ENCODE measurements around the gene HNRNPLL.

The HNRNPLL gene

DNA sequence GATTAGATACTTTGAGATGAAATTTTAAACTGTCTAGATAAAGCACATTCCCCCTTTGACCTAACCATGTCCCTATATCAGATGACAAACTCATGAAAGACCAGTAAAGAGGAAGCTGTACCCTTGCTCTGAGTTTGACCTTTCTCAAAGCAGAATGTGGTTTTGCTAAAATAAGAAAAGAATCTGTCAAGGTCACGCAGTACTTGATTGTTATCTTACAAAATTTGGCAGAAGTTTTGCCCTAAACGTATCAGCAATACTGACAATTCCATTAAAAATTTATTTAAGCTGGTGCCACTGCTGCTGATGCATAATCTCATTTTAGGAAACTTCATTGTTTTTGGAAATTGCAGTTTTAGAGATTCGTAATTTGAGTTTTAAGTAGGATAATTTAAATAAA, 32.0 kb upstream of the HNRNPLL start:
- Histone ChIP-seq H3K27ac (ENCODE audit: low read depth, low read length) (no peak overlapping the region), H3K36me3 (ENCODE audit: insufficient read depth, low read length) (no peaks in the 10 kb centered on the region), H3K27me3 (ENCODE audit: insufficient read depth, low read length) (no peaks in the 10 kb centered on the region), H3K4me3 (ENCODE audit: low read depth, low read length) (no peak overlapping the region), H3K79me2 (ENCODE audit: control insufficient read depth, insufficient read depth, low read length, unreplicated experiment) (no peaks in the 10 kb centered on the region), H2AFZ (ENCODE audit: low read length, unreplicated experiment) (no peak overlapping the region), H3K4me1 (ENCODE audit: control insufficient read depth, insufficient read depth, low read length, unreplicated experiment) (no peaks in the 10 kb centered on the region)

- Histone ChIP-seq H3K36me3 (ENCODE audit: insufficient read depth, low read length) (no peaks in the 10 kb centered on the region), H3K27ac (ENCODE audit: low read depth, low read length) (no peak overlapping the region), H3K79me2 (ENCODE audit: control insufficient read depth, insufficient read depth, low read length, unreplicated experiment) (no peaks in the 10 kb centered on the region), H3K27me3 (ENCODE audit: insufficient read depth, low read length) (no peaks in the 10 kb centered on the region), H2AFZ (ENCODE audit: low read length, unreplicated experiment) (no peak overlapping the region), H3K4me1 (ENCODE audit: control insufficient read depth, insufficient read depth, low read length, unreplicated experiment) (no peaks in the 10 kb centered on the region), H3K4me3 (ENCODE audit: low read depth, low read length) (no peak overlapping the region)
Observed at GRCh38 chr2:38633895-38634294, 31.2 kb upstream of the HNRNPLL start.

DNA sequence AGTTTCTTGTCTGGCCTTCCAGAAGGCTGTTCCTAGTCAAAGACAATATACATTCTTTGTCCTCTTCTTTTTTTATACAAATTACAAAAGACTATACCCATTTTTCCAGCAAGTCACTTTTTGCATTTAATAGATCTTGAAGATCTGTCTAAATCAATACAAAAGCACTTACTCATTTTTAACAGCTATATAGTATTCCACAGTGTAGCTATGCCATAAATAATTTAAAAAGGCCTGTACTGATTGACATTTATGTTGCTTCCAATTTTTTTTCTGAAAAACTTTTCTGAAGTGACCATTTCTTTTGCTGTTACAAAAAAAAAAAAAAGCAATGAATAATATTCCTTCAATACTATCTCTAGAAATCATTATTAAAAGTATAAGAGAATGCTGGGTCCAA, 30.3 kb upstream of the HNRNPLL start:
- 0 out of 2 replicates have a peak, but pooled peaks cover 1% of the 10 kb centered on the region for H3K27me3 ChIP-seq (ENCODE audit: insufficient read depth, low read length)
- no peaks in the 10 kb centered on the region for H3K79me2 ChIP-seq (ENCODE audit: control insufficient read depth, insufficient read depth, low read length, unreplicated experiment)
- H3K36me3 ChIP-seq (ENCODE audit: insufficient read depth, low read length), result no peaks in the 10 kb centered on the region
- H2AFZ ChIP-seq (ENCODE audit: low read length, unreplicated experiment), result no peak overlapping the region
- no peak overlapping the region for H3K27ac ChIP-seq (ENCODE audit: low read depth, low read length)
- no peak overlapping the region for H3K4me3 ChIP-seq (ENCODE audit: low read depth, low read length)
- H3K4me1 ChIP-seq (ENCODE audit: control insufficient read depth, insufficient read depth, low read length, unreplicated experiment), result no peaks in the 10 kb centered on the region

DNA sequence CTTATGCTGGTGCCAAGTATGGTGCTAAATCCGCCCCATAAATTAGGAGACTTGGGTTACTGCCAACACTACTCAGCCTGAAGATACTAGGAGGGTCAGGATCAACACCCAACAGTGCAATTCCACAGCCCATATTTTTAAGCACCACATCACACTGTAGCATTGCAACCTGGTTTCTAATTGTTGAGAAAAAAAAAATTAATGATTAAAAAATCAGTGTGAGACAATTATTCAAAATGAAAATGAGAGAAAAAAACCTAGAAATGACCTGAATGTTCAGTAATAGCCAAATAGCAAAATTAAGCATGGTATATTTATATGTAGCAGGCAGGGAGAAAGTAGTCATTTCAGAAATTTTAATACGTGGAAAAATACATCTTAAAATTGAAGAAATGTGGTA, 29.2 kb upstream of the HNRNPLL start:
- H3K27ac ChIP-seq (ENCODE audit: low read depth, low read length), result no peak overlapping the region
- H3K4me3 ChIP-seq (ENCODE audit: low read depth, low read length), result no peak overlapping the region
- no peak overlapping the region for H2AFZ ChIP-seq (ENCODE audit: low read length, unreplicated experiment)
- 0 out of 2 replicates have a peak, but pooled peaks cover 2% of the 10 kb centered on the region for H3K27me3 ChIP-seq (ENCODE audit: insufficient read depth, low read length)
- no peaks in the 10 kb centered on the region for H3K36me3 ChIP-seq (ENCODE audit: insufficient read depth, low read length)
- no peaks in the 10 kb centered on the region for H3K4me1 ChIP-seq (ENCODE audit: control insufficient read depth, insufficient read depth, low read length, unreplicated experiment)
- H3K79me2 ChIP-seq (ENCODE audit: control insufficient read depth, insufficient read depth, low read length, unreplicated experiment), result no peaks in the 10 kb centered on the region

- no peaks in the 10 kb centered on the region for H3K4me1 ChIP-seq (ENCODE audit: control insufficient read depth, insufficient read depth, low read length, unreplicated experiment)
- H3K79me2 ChIP-seq (ENCODE audit: control insufficient read depth, insufficient read depth, low read length, unreplicated experiment), result no peaks in the 10 kb centered on the region
- no peak overlapping the region for H2AFZ ChIP-seq (ENCODE audit: low read length, unreplicated experiment)
- H3K27me3 ChIP-seq (ENCODE audit: insufficient read depth, low read length), result 0 out of 2 replicates have a peak, but pooled peaks cover 2% of the 10 kb centered on the region
- no peaks in the 10 kb centered on the region for H3K36me3 ChIP-seq (ENCODE audit: insufficient read depth, low read length)
- no peak overlapping the region for H3K27ac ChIP-seq (ENCODE audit: low read depth, low read length)
- no peak overlapping the region for H3K4me3 ChIP-seq (ENCODE audit: low read depth, low read length)
Observed at GRCh38 chr2:38629684-38630083, 27.0 kb upstream of the HNRNPLL start.

GRCh38 chr2:38627391-38627790, 24.7 kb upstream of the HNRNPLL start:
- H3K27ac ChIP-seq (ENCODE audit: low read depth, low read length), result no peak overlapping the region
- H3K36me3 ChIP-seq (ENCODE audit: insufficient read depth, low read length), result no peaks in the 10 kb centered on the region
- H3K4me3 ChIP-seq (ENCODE audit: low read depth, low read length), result no peak overlapping the region
- 0 out of 2 replicates have a peak, but pooled peaks cover 2% of the 10 kb centered on the region for H3K27me3 ChIP-seq (ENCODE audit: insufficient read depth, low read length)
- no peaks in the 10 kb centered on the region for H3K79me2 ChIP-seq (ENCODE audit: control insufficient read depth, insufficient read depth, low read length, unreplicated experiment)
- H2AFZ ChIP-seq (ENCODE audit: low read length, unreplicated experiment), result no peak overlapping the region
- no peaks in the 10 kb centered on the region for H3K4me1 ChIP-seq (ENCODE audit: control insufficient read depth, insufficient read depth, low read length, unreplicated experiment)

DNA sequence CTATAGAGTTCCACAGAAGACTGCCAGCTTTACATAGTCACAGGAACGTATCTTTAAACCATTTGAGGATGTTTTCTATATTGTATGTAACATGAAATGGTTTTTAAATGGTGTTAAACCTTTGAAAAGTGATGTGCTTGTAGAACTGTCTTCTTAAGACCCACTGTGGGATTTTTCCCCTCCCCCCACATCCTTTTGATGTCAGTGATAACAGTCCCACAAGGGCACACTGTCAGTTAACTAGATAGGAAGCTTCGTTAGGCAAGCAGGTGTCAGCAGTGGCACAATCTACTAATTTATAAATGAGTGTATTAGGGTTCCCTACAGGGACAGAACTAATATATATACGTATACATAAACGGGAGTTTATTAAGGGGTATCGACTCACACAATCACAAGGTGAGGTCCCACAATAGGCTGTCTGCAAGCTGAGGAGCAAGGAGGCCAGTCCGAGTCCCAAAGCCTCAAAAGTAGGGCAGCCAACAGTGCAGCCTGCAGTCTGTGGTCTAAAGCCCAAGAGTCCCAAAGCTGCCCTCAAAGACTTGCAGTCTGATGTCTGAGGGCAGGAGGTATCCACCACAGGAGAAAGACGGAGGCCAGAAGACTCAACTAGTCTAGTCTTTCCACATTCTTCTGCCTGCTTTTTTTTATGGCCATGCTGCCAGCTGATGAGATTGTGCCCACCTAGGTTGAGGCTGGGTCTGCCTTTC, 23.8 kb upstream of the HNRNPLL start:
- Histone ChIP-seq H3K27me3 (ENCODE audit: insufficient read depth, low read length) (0 out of 2 replicates have a peak, but pooled peaks cover 2% of the 10 kb centered on the region), H3K4me1 (ENCODE audit: control insufficient read depth, insufficient read depth, low read length, unreplicated experiment) (no peaks in the 10 kb centered on the region), H2AFZ (ENCODE audit: low read length, unreplicated experiment) (no peak overlapping the region), H3K36me3 (ENCODE audit: insufficient read depth, low read length) (no peaks in the 10 kb centered on the region), H3K79me2 (ENCODE audit: control insufficient read depth, insufficient read depth, low read length, unreplicated experiment) (no peaks in the 10 kb centered on the region), H3K4me3 (ENCODE audit: low read depth, low read length) (no peak overlapping the region), H3K27ac (ENCODE audit: low read depth, low read length) (no peak overlapping the region)

GRCh38 chr2:38622210-38622609, 19.5 kb upstream of the HNRNPLL start:
- Histone ChIP-seq H3K27ac (ENCODE audit: low read depth, low read length) (no peak overlapping the region), H3K4me1 (ENCODE audit: control insufficient read depth, insufficient read depth, low read length, unreplicated experiment) (peaks cover 4% of the 10 kb centered on the region), H2AFZ (ENCODE audit: low read length, unreplicated experiment) (no peak overlapping the region), H3K27me3 (ENCODE audit: insufficient read depth, low read length) (no peaks in the 10 kb centered on the region; the same call in 1 of the 2 replicates), H3K4me3 (ENCODE audit: low read depth, low read length) (no peak overlapping the region), H3K79me2 (ENCODE audit: control insufficient read depth, insufficient read depth, low read length, unreplicated experiment) (no peaks in the 10 kb centered on the region), H3K36me3 (ENCODE audit: insufficient read depth, low read length) (no peaks in the 10 kb centered on the region)

DNA sequence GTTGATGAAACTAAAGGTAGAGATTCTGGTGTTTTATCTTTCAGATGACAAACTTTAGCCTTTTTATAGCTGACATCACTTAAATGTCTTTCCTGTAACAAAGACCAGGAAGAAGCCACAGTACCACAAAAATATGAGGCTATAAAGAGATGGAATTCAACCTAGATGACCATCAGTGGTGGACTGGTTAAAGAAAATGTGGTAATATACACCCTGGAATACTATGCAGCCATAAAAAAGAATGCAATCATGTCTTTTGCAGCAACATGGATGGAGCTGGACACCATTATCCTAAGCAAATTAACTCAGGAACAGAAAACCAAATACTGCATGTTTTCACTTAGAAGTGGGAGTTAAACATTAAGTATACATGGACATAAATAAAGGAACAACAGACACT, 18.3 kb upstream of the HNRNPLL start:
- Histone ChIP-seq H3K4me3 (ENCODE audit: low read depth, low read length) (no peak overlapping the region), H3K79me2 (ENCODE audit: control insufficient read depth, insufficient read depth, low read length, unreplicated experiment) (no peaks in the 10 kb centered on the region), H2AFZ (ENCODE audit: low read length, unreplicated experiment) (no peak overlapping the region), H3K27me3 (ENCODE audit: insufficient read depth, low read length) (no peaks in the 10 kb centered on the region; the same call in 1 of the 2 replicates), H3K36me3 (ENCODE audit: insufficient read depth, low read length) (no peaks in the 10 kb centered on the region), H3K27ac (ENCODE audit: low read depth, low read length) (no peak overlapping the region), H3K4me1 (ENCODE audit: control insufficient read depth, insufficient read depth, low read length, unreplicated experiment) (peaks cover 4% of the 10 kb centered on the region)

- Histone ChIP-seq H3K27me3 (ENCODE audit: insufficient read depth, low read length) (no peaks in the 10 kb centered on the region; the same call in 1 of the 2 replicates), H3K79me2 (ENCODE audit: control insufficient read depth, insufficient read depth, low read length, unreplicated experiment) (no peaks in the 10 kb centered on the region), H3K4me3 (ENCODE audit: low read depth, low read length) (no peak overlapping the region), H3K36me3 (ENCODE audit: insufficient read depth, low read length) (no peaks in the 10 kb centered on the region), H3K4me1 (ENCODE audit: control insufficient read depth, insufficient read depth, low read length, unreplicated experiment) (peaks cover 8% of the 10 kb centered on the region), H3K27ac (ENCODE audit: low read depth, low read length) (no peak overlapping the region), H2AFZ (ENCODE audit: low read length, unreplicated experiment) (peak overlapping the region; percentile 69)
Observed at GRCh38 chr2:38620282-38620977, 17.7 kb upstream of the HNRNPLL start.
